Peyer's patch (tissue), 4 donors: ENCODE data around the gene FBXL16. TPM values are rescaled to one million over a fixed set of nuclear protein-coding genes. Genes with fewer than 3 reads are reported as not detected.
A peak's percentile ranks its signal among the peaks of the same experiment; 100 is the strongest.

Experiments used
- DNase-seq, 3 donors: peaks; one replicate each; pipeline ENCODE4 v3.0.0-alpha.2; 2017 to 2019
- H3K27ac ChIP-seq, 4 donors: fragments of 200-600 bp; sonication (generic); one replicate each; pipeline ENCODE4 v1.5.1; 2016 to 2019
- H3K27me3 ChIP-seq, 2 donors: fragments of 200-600 bp; sonication (generic); one replicate each; pipeline ENCODE4 v1.5.1; 2019
- H3K36me3 ChIP-seq, 3 donors: fragments of 200-600 bp; sonication (generic); one replicate each; pipeline ENCODE4 v1.5.1; 2016 to 2019
- H3K4me1 ChIP-seq, 4 donors: fragments of 200-600 bp; sonication (generic); one replicate each; pipeline ENCODE4 v1.5.1; 2016 to 2019
- H3K4me3 ChIP-seq, 4 donors: fragments of 200-600 bp; sonication (generic); 1 replicate in 3 of 4; 2 replicates in 1 of 4; pipeline ENCODE4 v1.5.1; 2016 to 2019; ENCODE audit warnings: mild to moderate bottlenecking in 1 of 4
- H3K9me3 ChIP-seq, 4 donors: fragments of 200-600 bp; sonication (generic); one replicate each; pipeline ENCODE4 v1.5.1; 2016 to 2019; ENCODE audit warnings: mild to moderate bottlenecking in 1 of 4
- CTCF ChIP-seq, 6 experiments: fragments of 450-650 bp in 4 of 6; fragments of 200-600 bp in 2 of 6; sonication (generic) in 1 of 6; IDR thresholded peaks; one replicate each; pipeline ENCODE4 v1.5.1; 2017 to 2019; ENCODE audit warnings: antibody characterized with exemption in 6 of 6, mild to moderate bottlenecking in 3 of 6, moderate library complexity in 1 of 6
- POLR2A ChIP-seq, 2 donors: fragments of 450-650 bp; IDR thresholded peaks; one replicate each; pipeline ENCODE4 v1.5.1; 2017; ENCODE audit warnings: antibody characterized with exemption in 2 of 2, mild to moderate bottlenecking in 2 of 2, moderate library complexity in 2 of 2
- total RNA-seq, 4 donors: library from RNA; depleted of rRNA; stranded (reverse); fragments of >200 nt; gene quantifications; one replicate each; pipeline ENCODE4 v1.1.0, GENCODE V29; 2016

The FBXL16 gene
- total RNA-seq, 4 donors from 2014 or later = 1.4 to 2.5 (median 1.9) TPM

GRCh38 chr16:660459-661183 is 45.0 kb downstream of the FBXL16 start:
- peak overlapping the region in 3 of 4 donors; percentile 16 to 40 (median 27) for H3K4me3 ChIP-seq
- H3K4me1 ChIP-seq = peaks cover 0 to 14% (median 6%) of the 10 kb centered on the region in 4 donors
- peaks cover 0 to 11% (median 0%) of the 10 kb centered on the region in 3 donors for H3K36me3 ChIP-seq
- H3K9me3 ChIP-seq = no peaks in the 10 kb centered on the region
- TF ChIP-seq CTCF (IDR thresholded peaks at IDR 0.05) = peak in 5 of 6 experiments; percentile 52 to 68 (median 63)
- peak in 1 of 2 donors; percentile 34 for TF ChIP-seq POLR2A (IDR thresholded peaks at IDR 0.05)
- no peaks in the 10 kb centered on the region for H3K27me3 ChIP-seq
- peak overlapping the region; percentile 43 to 76 (median 62) for H3K27ac ChIP-seq
- peak; percentile 86 to 95 (median 94) for DNase-seq

DNA sequence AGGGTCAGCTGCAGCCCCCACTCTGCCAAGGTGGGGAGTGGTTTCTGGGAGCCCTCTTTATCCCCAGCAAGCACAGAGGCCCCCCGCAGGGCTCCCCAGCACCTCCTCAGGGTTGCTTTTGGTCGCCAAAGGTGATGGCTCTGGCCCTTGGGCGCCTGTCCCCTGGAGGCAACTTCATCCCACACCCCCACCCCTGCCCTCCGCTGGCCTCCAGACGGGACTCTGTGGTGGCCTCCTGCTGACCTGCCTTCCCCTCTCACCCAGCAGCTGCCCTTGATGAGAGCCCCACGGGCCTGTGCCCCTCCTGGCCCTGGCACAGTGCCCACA is 45.5 kb downstream of the FBXL16 start:
- no peaks in the 10 kb centered on the region for H3K9me3 ChIP-seq
- TF ChIP-seq CTCF (IDR thresholded peaks at IDR 0.05) (no peak), POLR2A (IDR thresholded peaks at IDR 0.05) (no peak)
- peaks cover 0 to 11% (median 0%) of the 10 kb centered on the region in 3 donors for H3K36me3 ChIP-seq
- peak overlapping the region in 3 of 4 donors; percentile 7 to 27 (median 16) for H3K4me3 ChIP-seq
- DNase-seq = no peak
- peak overlapping the region; percentile 43 to 64 (median 61) for H3K27ac ChIP-seq
- H3K27me3 ChIP-seq = no peaks in the 10 kb centered on the region
- H3K4me1 ChIP-seq = peaks cover 0 to 14% (median 6%) of the 10 kb centered on the region in 4 donors

DNA sequence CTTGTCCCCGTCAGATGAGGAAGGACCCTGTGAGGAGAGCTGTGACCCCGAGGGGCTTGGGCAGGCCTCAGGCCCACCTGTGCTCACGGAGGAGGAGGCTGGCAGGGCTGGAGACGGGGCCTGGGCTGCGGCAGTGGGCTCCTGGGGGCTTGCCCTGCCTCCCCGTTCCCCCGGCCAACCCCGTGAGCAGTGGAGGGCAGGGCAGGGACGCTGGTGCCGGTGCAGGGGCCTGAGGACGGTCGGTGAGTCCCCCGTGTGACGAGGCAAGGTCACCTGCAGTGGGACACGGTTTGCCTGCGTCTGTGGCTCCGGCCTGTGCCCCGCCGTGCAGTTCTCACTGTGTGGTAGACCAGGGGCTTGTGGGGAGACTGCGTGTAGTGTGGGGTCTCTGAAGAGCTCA is 46.0 kb downstream of the FBXL16 start:
- Histone ChIP-seq H3K4me3 (no peak overlapping the region), H3K4me1 (peaks cover 0 to 14% (median 6%) of the 10 kb centered on the region in 4 donors), H3K36me3 (peaks cover 0 to 11% (median 0%) of the 10 kb centered on the region in 3 donors), H3K27ac (no peak overlapping the region), H3K27me3 (no peaks in the 10 kb centered on the region), H3K9me3 (no peaks in the 10 kb centered on the region)
- TF ChIP-seq POLR2A (IDR thresholded peaks at IDR 0.05) (no peak), CTCF (IDR thresholded peaks at IDR 0.05) (no peak)
- no peak for DNase-seq

DNA sequence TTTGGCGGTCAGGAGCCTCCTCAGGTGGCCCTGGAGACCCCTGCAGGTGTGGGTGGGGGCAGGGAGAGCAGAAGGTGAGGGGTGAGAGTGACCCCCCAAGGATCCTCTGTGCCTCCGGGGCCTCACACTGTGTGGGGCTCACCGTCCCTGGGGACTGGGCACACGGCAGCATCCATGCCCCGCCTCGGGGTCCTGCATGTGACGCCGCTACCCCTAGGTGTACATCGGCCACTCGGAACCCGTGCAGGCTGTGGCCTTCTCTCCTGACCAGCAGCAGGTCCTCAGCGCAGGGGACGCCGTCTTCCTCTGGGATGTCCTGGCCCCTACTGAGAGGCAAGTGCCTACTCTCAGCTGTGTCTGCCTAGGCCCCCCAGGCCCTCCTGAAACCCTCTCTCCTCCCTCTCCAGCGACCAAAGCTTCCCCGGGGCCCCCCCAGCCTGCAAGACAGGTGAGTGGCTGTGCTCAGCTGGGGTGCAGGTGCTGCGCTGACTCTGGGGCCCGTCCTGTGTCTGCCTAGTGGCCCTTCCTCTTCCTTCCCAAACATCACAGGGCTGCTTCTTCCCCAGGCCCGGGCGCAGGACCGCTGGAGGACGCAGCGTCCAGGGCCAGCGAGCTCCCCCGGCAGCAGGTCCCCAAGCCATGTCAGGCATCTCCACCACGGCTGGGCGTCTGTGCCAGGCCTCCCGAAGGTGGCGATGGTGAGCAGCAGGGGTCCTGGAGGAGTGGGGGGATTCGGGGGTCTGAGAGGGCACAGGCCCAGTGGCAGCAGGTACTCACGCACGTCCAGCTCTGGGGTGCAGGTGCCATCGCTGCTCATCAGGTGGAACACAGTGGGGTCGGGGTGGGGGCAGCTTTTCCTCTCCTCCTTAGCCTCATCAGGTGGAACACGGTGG is 46.7 kb downstream of the FBXL16 start:
- H3K4me3 ChIP-seq = no peak overlapping the region
- no peak overlapping the region for H3K27ac ChIP-seq
- no peak for DNase-seq
- no peaks in the 10 kb centered on the region for H3K9me3 ChIP-seq
- H3K36me3 ChIP-seq = peaks cover 0 to 11% (median 0%) of the 10 kb centered on the region in 3 donors
- no peaks in the 10 kb centered on the region for H3K27me3 ChIP-seq
- peaks cover 0 to 14% (median 6%) of the 10 kb centered on the region in 4 donors for H3K4me1 ChIP-seq
- no peak for TF ChIP-seq POLR2A (IDR thresholded peaks at IDR 0.05)
- TF ChIP-seq CTCF (IDR thresholded peaks at IDR 0.05) = no peak

GRCh38 chr16:657487-657886 is 48.1 kb downstream of the FBXL16 start:
- Histone ChIP-seq H3K27ac (no peak overlapping the region), H3K27me3 (no peaks in the 10 kb centered on the region), H3K36me3 (peaks cover 0 to 17% (median 0%) of the 10 kb centered on the region in 3 donors), H3K4me3 (no peak overlapping the region), H3K4me1 (peaks cover 0 to 14% (median 6%) of the 10 kb centered on the region in 4 donors), H3K9me3 (no peaks in the 10 kb centered on the region)
- no peak for TF ChIP-seq POLR2A (IDR thresholded peaks at IDR 0.05)
- no peak for TF ChIP-seq CTCF (IDR thresholded peaks at IDR 0.05)
- DNase-seq = no peak
